ENCODE measurements around the gene DRC1.

DNA sequence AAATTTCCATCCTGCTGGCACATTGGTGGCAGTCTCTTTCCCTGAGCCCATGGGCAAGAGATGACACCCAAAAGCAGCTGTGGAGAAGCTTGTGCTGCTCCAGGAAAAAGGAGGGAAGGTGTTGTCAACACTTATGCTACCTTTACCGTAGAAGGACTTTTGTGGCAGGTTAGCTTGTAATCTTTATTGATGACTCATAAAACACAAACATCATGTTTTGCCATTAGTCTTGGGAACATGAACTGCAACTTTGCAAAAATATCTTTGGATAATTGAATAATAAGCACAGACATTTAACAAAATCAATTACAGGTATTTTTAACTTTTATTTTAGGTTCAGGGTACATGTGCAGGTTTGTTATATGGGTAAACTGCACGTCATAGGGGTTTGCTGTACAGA, 33.4 kb downstream of the DRC1 start:
- TF ChIP-seq, protein P1, sequence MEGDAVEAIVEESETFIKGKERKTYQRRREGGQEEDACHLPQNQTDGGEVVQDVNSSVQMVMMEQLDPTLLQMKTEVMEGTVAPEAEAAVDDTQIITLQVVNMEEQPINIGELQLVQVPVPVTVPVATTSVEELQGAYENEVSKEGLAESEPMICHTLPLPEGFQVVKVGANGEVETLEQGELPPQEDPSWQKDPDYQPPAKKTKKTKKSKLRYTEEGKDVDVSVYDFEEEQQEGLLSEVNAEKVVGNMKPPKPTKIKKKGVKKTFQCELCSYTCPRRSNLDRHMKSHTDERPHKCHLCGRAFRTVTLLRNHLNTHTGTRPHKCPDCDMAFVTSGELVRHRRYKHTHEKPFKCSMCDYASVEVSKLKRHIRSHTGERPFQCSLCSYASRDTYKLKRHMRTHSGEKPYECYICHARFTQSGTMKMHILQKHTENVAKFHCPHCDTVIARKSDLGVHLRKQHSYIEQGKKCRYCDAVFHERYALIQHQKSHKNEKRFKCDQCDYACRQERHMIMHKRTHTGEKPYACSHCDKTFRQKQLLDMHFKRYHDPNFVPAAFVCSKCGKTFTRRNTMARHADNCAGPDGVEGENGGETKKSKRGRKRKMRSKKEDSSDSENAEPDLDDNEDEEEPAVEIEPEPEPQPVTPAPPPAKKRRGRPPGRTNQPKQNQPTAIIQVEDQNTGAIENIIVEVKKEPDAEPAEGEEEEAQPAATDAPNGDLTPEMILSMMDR (conservative IDR thresholded peaks at IDR 0.05 in 1 of 2, IDR thresholded peaks at IDR 0.05 in 1 of 2; ENCODE audit: low read depth in 1 of 2, low read length in 2 of 2), result no peak
- TF ChIP-seq EZH2 (IDR thresholded peaks at IDR 0.05; ENCODE audit: low read length, missing control alignments), result no peak
